Ishikawa (cell line): ENCODE measurements around the gene RHOU.

Experiments used
- CREB1 ChIP-seq: IDR thresholded peaks from 2 replicates; pipeline ENCODE4 v1.6.1; 2012; ENCODE audit warnings: low read depth
- EGR1 ChIP-seq: IDR thresholded peaks from 2 replicates; pipeline ENCODE4 v1.6.1; 2012
- EP300 ChIP-seq: IDR thresholded peaks from 2 replicates; pipeline ENCODE4 v1.6.1; 2012; ENCODE audit warnings: borderline replicate concordance
- FOXM1 ChIP-seq: IDR thresholded peaks from 2 replicates; pipeline ENCODE4 v1.6.1; 2012; ENCODE audit warnings: low read depth, borderline replicate concordance
- RAD21 ChIP-seq: IDR thresholded peaks from 2 replicates; pipeline ENCODE4 v1.6.1; 2012; ENCODE audit warnings: low read depth
- REST ChIP-seq: IDR thresholded peaks from 2 replicates; pipeline ENCODE4 v1.6.1; 2012; ENCODE audit warnings: low read depth, mild to moderate bottlenecking
- TAF1 ChIP-seq: IDR thresholded peaks from 2 replicates; pipeline ENCODE4 v1.6.1; 2012; ENCODE audit warnings: low read depth, mild to moderate bottlenecking
- TCF12 ChIP-seq: IDR thresholded peaks from 2 replicates; pipeline ENCODE4 v1.6.1; 2012; ENCODE audit warnings: low read depth
- TEAD4 ChIP-seq: IDR thresholded peaks from 2 replicates; pipeline ENCODE4 v1.6.1; 2012
- USF1 ChIP-seq: IDR thresholded peaks from 2 replicates; pipeline ENCODE4 v1.6.1; 2012
- ZBTB7A ChIP-seq: IDR thresholded peaks from 2 replicates; pipeline ENCODE4 v1.6.1; 2012; ENCODE audit warnings: low read depth

GRCh38 chr1:228794810-228795209, 59.5 kb downstream of the RHOU start:
- TF ChIP-seq REST: no peak
- TF ChIP-seq RAD21: no peak
- no peak for TF ChIP-seq USF1
- TF ChIP-seq TEAD4: no peak
- TF ChIP-seq TAF1: no peak
- no peak for TF ChIP-seq TCF12
- TF ChIP-seq FOXM1: no peak
- TF ChIP-seq EP300: no peak
- TF ChIP-seq EGR1: no peak
- no peak for TF ChIP-seq ZBTB7A
- TF ChIP-seq CREB1: no peak
